ENCODE data around the gene NCKAP5.

The NCKAP5 gene

GRCh38 chr2:132797556-132797955 is 770.7 kb downstream of the NCKAP5 start:
- DNase-seq (ENCODE audit: low read depth): no peak

DNA sequence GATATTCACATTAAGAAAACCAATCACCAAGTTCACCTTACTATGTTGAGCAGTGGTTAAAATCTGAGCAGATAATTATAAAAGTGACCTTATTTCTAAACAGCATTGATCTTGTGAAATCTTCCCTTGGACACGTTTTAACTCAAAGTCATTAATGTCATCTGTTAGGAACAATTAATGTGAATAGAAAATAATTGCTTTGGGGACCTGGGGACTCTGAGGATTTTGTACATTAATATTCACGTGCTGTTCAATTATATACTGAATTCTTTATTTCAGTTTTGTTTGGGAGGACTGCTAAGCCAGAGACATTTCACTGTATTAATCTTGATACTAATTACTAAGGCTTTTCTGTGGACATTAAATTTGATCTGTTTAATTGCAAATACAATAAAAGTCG is 771.2 kb downstream of the NCKAP5 start:
- DNase-seq (ENCODE audit: low read depth): no peak

DNA sequence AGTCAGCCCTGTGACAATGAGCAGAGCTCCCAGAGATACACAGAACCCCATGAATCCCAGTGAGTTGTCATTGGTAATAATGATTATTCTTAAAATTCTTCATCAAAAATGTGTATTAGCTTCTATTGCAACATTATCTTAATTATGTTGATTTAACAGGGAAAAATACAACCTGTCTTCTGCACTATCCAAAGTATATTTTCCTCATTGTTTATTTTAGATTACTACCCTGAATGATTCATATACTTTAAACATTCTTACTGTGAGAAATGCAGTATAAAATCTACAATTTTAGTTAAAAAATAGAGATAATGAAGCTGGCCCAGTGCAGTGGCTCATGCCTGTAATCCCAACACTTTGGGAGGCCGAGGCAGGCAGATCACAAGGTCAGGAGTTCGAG is 773.0 kb downstream of the NCKAP5 start:
- no peak for DNase-seq (ENCODE audit: low read depth)

GRCh38 chr2:132793532-132793931 is 774.7 kb downstream of the NCKAP5 start:
- no peak for DNase-seq (ENCODE audit: low read depth)

DNA sequence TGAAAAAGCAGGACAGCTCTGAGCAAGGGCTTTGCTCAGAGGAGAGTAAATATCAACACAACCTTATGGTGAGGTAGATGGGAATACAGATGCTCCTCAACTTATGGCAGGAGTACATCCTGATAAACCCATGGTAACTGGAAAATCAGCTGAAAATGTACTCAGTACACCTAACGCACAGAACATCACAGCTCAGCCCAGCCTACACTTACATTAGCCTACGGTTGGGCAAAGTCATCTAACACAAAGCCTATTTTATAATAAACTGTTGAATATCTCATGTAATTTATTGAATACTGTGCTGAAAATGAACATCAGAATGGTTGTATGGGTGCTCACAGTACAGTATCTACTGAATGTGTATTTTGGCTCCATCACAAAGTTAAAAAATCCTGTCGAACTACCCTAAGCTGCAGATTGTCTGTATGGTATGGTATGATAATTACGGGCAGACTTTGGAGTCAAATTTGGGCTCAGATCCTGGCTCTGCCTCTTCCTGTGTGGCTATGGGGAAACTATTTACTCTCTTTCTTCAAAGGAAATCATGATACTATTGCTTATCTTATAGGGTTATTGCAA is 778.0 kb downstream of the NCKAP5 start:
- DNase-seq (ENCODE audit: low read depth): no peak

DNA sequence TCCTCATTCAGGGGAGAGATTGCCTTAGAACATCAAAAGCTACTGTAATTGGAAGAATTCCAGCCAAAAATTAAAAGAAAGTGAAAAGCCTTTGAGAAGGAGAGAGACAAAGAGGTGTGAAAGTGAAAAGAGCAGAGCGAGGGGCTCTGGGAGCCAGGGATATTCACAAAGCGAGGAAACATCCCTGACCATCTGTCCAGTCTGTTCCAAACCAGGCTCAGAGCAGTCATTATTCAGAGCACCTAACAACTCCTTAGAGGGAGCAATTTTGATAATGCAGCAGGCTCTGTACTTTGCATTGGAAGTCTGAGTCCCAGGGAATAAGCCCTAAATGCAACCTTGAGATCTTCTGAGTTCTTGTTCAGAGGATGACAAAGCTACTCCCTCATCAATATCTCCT is 779.2 kb downstream of the NCKAP5 start:
- no peak for DNase-seq (ENCODE audit: low read depth)

- DNase-seq (ENCODE audit: low read depth): no peak
Observed at GRCh38 chr2:132788310-132788838, 779.9 kb downstream of the NCKAP5 start.

GRCh38 chr2:132783883-132784282 is 784.4 kb downstream of the NCKAP5 start:
- no peak for DNase-seq (ENCODE audit: low read depth)

GRCh38 chr2:132782176-132782783 is 786.0 kb downstream of the NCKAP5 start:
- DNase-seq (ENCODE audit: low read depth): no peak

DNA sequence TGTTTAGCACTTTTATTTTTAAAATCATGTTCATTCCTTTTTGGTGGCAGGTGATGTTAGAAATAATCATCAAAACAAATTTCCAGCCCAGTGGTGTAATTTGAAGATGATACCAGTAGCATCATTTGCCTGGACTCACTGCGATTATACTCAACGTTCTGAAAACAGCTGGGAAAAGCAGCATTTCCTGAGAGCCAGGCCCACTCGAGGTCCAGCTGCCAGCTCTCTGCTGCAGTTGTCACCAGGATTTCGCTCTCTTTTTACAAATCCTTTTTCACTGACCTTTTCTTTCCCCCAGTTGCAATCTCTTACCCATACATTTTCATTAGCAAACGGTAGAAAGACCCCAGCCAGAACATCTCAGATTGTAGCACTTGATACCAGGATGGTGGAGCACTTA is 787.6 kb downstream of the NCKAP5 start:
- no peak for DNase-seq (ENCODE audit: low read depth)

DNA sequence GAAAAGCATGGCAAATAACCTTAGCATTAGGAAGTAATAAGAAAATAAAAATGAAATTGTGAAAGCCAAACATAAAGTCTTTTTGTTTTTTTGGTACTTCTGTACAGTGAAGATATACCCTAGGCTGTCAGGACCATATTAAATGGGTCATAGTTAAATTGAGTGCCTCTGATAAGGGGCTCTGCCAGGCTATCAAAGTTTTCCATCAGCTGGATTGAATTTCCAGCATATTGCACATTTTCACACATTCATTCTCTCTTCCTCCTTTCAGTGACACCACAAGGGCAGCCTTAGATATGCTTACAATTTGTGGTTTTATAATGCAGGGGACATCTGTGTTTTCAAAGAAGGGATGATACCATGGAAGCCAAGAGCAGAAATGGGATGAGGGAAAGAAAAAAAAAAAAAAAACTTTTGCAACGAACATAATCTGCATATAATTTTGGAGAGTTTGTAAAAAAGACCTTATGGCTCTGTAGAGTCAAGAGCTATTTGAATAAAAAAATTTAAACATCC is 789.0 kb downstream of the NCKAP5 start:
- no peak for DNase-seq (ENCODE audit: low read depth)

DNA sequence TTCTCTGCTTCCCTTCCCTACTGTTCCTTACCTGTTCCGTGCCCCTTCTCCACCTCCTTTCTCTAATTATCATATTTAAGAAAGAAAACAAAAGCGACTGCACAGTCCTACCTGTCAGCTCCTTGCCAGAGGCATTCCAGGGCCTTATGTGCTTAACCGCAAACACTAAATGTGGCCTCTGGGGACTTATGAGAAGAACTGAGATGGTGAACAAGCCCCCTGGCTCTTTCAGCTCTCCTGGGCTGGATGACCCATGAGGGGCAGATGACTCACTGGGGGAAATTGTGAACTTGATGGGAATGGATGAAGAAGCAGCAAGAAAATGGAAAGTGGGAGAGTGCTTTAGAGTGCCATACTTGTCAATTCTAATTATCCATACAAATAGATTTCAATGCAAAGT is 792.0 kb downstream of the NCKAP5 start:
- DNase-seq (ENCODE audit: low read depth): no peak

DNA sequence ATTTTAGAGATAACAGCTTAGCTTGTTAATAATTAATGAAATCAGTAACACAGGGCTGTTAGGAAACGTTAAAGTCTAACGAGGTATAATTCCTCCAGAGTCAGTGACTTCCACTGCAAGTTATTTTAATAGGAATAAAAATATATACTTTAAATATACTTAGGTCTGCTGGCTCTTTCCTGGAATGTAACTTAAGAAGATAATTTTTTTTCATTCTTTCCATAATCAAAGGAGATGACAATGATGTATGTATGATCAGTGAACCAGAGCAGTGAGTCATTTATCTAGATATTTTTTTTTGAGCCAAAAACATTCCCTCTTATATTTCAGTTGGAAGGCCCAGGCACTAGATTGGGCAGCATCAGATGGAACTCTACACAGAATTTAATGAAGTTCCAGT is 794.1 kb downstream of the NCKAP5 start:
- no peak for DNase-seq (ENCODE audit: low read depth)

DNA sequence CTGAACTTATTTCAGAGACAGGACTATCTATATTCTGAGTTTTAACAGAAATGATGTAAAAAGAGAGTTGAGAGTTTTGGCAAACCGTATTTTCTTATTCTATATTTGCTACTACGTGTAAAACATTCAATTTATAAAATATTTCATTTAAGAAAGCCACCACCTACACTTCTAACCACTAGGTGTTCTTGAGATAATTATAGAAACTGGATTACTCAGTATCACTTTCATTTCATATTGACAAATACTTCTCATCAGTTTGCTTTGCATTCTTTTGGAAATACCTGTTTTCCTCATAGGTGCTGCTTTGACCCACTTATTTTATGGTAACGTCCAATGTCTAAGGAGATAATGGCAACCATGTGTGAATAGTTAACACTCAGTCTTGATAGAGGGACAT is 794.9 kb downstream of the NCKAP5 start:
- DNase-seq (ENCODE audit: low read depth): no peak

DNA sequence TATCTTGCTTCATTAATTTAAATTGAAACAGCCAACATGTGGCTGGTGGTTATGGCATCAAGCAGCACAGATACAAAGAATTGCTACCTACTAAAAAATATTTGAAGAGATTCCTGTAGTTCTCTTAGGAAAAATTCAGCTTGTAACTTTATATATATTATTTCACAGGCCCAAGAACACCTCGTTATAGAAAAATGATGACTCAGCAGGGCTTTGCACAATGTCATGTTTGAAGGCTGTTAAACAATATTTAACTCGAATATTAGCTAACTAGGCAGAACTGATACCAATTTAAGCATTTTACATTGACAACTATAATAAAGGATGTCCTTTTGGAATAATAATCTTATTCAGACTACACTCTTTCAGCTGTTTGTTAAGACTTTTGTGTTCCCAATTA is 795.9 kb downstream of the NCKAP5 start:
- no peak for DNase-seq (ENCODE audit: low read depth)

- DNase-seq (ENCODE audit: low read depth): no peak
Observed at GRCh38 chr2:132766573-132766972, 801.7 kb downstream of the NCKAP5 start.

- no peak for DNase-seq (ENCODE audit: low read depth)
Observed at GRCh38 chr2:132761437-132761836, 806.8 kb downstream of the NCKAP5 start.

- DNase-seq (ENCODE audit: low read depth): no peak
Observed at GRCh38 chr2:132760971-132761370, 807.3 kb downstream of the NCKAP5 start.

DNA sequence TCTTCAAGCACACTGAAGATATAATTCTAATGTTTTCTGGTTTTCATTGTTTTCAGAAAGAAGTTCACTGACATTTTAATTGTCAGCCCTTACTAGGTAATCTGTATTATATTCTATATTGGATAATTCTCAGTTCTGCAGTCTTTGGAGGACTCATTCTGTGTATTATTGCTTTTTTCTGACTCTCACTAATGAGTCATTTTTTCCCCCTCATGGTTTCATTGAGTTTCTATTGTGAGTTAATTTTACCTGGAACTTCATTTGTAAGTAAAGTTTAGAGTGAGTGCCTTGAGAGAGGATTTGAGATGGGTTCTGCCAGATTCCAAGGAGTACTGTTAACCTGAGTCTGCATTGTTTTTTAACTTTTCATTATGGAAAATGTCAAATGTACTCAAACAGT is 807.9 kb downstream of the NCKAP5 start:
- no peak for DNase-seq (ENCODE audit: low read depth)

GRCh38 chr2:132758995-132759394 is 809.3 kb downstream of the NCKAP5 start:
- DNase-seq (ENCODE audit: low read depth): no peak

DNA sequence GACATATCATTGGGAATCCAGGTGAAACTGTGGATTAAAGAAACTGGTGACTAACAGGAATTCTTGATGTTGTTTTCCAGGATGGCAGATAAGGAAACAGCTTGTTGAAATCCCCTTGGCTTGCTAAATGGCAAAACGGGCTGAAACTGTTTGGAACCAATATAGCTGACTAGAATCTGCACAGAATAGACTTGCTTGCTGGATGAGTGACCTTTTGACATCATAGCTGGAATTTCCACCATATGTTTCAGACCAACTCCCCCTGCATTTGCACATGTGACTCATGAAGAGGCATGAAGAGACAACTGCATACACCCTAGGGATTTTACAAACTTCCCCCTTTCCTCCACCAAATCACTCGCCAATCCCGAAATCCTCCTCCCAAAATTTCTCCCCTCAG is 810.6 kb downstream of the NCKAP5 start:
- DNase-seq (ENCODE audit: low read depth): no peak

DNA sequence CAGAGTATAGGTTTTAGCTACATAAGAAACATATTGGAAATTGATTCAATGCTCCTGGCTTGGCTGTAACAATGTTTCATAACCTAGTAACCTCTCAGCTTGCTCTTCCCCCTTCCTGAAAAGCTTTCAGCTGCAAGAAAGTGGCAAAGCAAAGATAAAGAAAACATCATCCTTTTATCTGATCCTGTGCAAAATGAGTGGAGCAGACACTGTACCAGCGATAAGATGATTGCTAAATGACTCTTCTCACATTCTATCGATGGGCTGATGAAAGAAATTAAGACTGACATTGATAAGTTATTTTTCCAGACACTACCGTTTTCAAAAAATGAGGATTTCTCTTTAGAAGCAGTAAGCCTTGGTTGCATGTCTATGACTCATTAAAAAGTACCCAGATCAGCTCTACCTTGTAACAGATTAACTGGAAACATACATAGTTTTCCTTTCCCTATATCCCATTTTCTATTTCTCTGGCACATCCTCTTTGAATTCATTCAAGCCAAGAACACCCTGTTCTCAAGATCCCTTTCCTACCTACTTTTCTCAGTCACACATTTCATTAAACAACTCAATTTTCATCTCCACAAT is 811.2 kb downstream of the NCKAP5 start:
- DNase-seq (ENCODE audit: low read depth): no peak

GRCh38 chr2:132754867-132755472 is 813.3 kb downstream of the NCKAP5 start:
- no peak for DNase-seq (ENCODE audit: low read depth)
